Measurements from ENCODE around the gene SNAP29.

GRCh38 chr22:20933910-20934309 is 75.1 kb downstream of the SNAP29 start:
- no peak for TF ChIP-seq POLR2A (IDR thresholded peaks at IDR 0.05)
- TF ChIP-seq, protein P1, sequence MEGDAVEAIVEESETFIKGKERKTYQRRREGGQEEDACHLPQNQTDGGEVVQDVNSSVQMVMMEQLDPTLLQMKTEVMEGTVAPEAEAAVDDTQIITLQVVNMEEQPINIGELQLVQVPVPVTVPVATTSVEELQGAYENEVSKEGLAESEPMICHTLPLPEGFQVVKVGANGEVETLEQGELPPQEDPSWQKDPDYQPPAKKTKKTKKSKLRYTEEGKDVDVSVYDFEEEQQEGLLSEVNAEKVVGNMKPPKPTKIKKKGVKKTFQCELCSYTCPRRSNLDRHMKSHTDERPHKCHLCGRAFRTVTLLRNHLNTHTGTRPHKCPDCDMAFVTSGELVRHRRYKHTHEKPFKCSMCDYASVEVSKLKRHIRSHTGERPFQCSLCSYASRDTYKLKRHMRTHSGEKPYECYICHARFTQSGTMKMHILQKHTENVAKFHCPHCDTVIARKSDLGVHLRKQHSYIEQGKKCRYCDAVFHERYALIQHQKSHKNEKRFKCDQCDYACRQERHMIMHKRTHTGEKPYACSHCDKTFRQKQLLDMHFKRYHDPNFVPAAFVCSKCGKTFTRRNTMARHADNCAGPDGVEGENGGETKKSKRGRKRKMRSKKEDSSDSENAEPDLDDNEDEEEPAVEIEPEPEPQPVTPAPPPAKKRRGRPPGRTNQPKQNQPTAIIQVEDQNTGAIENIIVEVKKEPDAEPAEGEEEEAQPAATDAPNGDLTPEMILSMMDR (IDR thresholded peaks at IDR 0.05) = no peak
- TF ChIP-seq POLR2AphosphoS5 (IDR thresholded peaks at IDR 0.05) = no peak

Data from breast epithelium (tissue), 3 donors.